GM12878 (cell line): ENCODE measurements around the gene ST7. TPM values are rescaled to one million over a fixed set of nuclear protein-coding genes. Genes with fewer than 3 reads are reported as not detected.

Experiments used
- ATF7 ChIP-seq: fragments of 450-650 bp; IDR thresholded peaks from 2 replicates; pipeline ENCODE4 v1.6.1; 2016; ENCODE audit warnings: low read depth, mild to moderate bottlenecking
- BACH1 ChIP-seq: fragments of 450-650 bp; IDR thresholded peaks from 2 replicates; pipeline ENCODE4 v1.6.1; 2017; ENCODE audit warnings: mild to moderate bottlenecking, borderline replicate concordance
- BHLHE40 ChIP-seq, 2 experiments: fragments of 450-650 bp in 1 of 2; IDR thresholded peaks; 2 replicates each; pipeline ENCODE4 v1.6.1; 2011 to 2017; ENCODE audit warnings: low read depth in 2 of 2, borderline replicate concordance in 1 of 2, improper control_type of control experiment in 1 of 2, low read length in 1 of 2, mild to moderate bottlenecking in 1 of 2
- BMI1 ChIP-seq: fragments of 450-650 bp; IDR thresholded peaks from 2 replicates; pipeline ENCODE4 v1.6.1; 2016; ENCODE audit warnings: mild to moderate bottlenecking, moderate library complexity, borderline replicate concordance
- CREM ChIP-seq: IDR thresholded peaks from 2 replicates; pipeline ENCODE4 v1.6.1; 2014; ENCODE audit warnings: antibody characterized with exemption, low read depth
- DPF2 ChIP-seq: fragments of 450-650 bp; IDR thresholded peaks from 2 replicates; pipeline ENCODE4 v1.6.1; 2017; ENCODE audit warnings: mild to moderate bottlenecking
- GATAD2B ChIP-seq: fragments of 450-650 bp; conservative IDR thresholded peaks from 2 replicates; pipeline ENCODE4 v1.6.1; 2017; ENCODE audit warnings: low read depth, mild to moderate bottlenecking, moderate library complexity
- HDAC2 ChIP-seq: fragments of 200-600 bp; sonication (generic); IDR thresholded peaks from 2 replicates; pipeline ENCODE4 v1.6.1; 2017
- KAT2A ChIP-seq: conservative IDR thresholded peaks from 2 replicates; pipeline ENCODE4 v1.6.1; 2011; ENCODE audit warnings: low read depth, low read length; ENCODE audit not compliant: control insufficient read depth
- MTA3 ChIP-seq: IDR thresholded peaks from 2 replicates; pipeline ENCODE4 v1.6.1; 2012; ENCODE audit warnings: low read length, inconsistent platforms, borderline replicate concordance
- NBN ChIP-seq: fragments of 450-650 bp; IDR thresholded peaks from 2 replicates; pipeline ENCODE4 v1.6.1; 2016
- PAX8 ChIP-seq: fragments of 450-650 bp; IDR thresholded peaks from 2 replicates; pipeline ENCODE4 v1.6.1; 2017; ENCODE audit warnings: mild to moderate bottlenecking, moderate library complexity
- RELB ChIP-seq: fragments of 450-650 bp; IDR thresholded peaks from 2 replicates; pipeline ENCODE4 v1.6.1; 2017; ENCODE audit warnings: low read depth, mild to moderate bottlenecking, moderate library complexity
- SMAD1 ChIP-seq: fragments of 450-650 bp; IDR thresholded peaks from 2 replicates; pipeline ENCODE4 v1.6.1; 2018; ENCODE audit warnings: mild to moderate bottlenecking, low read depth; ENCODE audit not compliant: partially characterized antibody
- SP1 ChIP-seq: IDR thresholded peaks from one replicate; pipeline ENCODE4 v1.6.1; 2011; ENCODE audit warnings: low read depth, low read length
- STAT1 ChIP-seq: fragments of 450-650 bp; conservative IDR thresholded peaks from 2 replicates; pipeline ENCODE4 v1.6.1; 2014; ENCODE audit warnings: antibody characterized with exemption, mild to moderate bottlenecking
- STAT3 ChIP-seq: IDR thresholded peaks from 2 replicates; pipeline ENCODE4 v1.6.1; 2011; ENCODE audit warnings: low read depth, low read length, improper control_type of control experiment
- TARDBP ChIP-seq: IDR thresholded peaks from 2 replicates; pipeline ENCODE4 v1.6.1; 2016; ENCODE audit warnings: borderline replicate concordance
- ZBTB40 ChIP-seq: fragments of 450-650 bp; IDR thresholded peaks from 2 replicates; pipeline ENCODE4 v1.6.1; 2016; ENCODE audit warnings: mild to moderate bottlenecking, moderate library complexity, borderline replicate concordance
- ZNF207 ChIP-seq: fragments of 450-650 bp; IDR thresholded peaks from 2 replicates; pipeline ENCODE4 v1.6.1; 2014; ENCODE audit warnings: antibody characterized with exemption, mild to moderate bottlenecking, borderline replicate concordance
- polyA plus RNA-seq, 11 experiments: library from polyadenylated mRNA; depleted of rRNA in 4 of 11; unstranded in 6 of 11; stranded (reverse) in 5 of 11; fragments of >200 nt; fragmentation: Nextera tagmentation in 4 of 11; fragmentation: Illumina TruSeq in 1 of 11; extraction: Ambion mirVana in 4 of 11; extraction: Trizol in 1 of 11; gene quantifications; 1 replicate in 1 of 11; 2 replicates in 10 of 11; pipeline versions ENCODE4 v1.2.1 to v1.2.3, GENCODE V29; 2011 to 2016; ENCODE audit warnings: inconsistent platforms in 2 of 11, missing spikeins in 2 of 11, low read depth in 1 of 11
- total RNA-seq, 4 experiments: library from RNA; depleted of rRNA in 3 of 4; stranded (reverse); fragments of >200 nt in 3 of 4; fragmentation: Illumina TruSeq in 1 of 4; extraction: Trizol in 1 of 4; gene quantifications; 2 replicates each; pipeline versions ENCODE4 v1.2.1 to v1.2.3, GENCODE V29; 2013 to 2021
- TF ChIP-seq, protein P1 (sequence below): IDR thresholded peaks from 2 replicates; pipeline ENCODE4 v1.6.1; 2012; ENCODE audit warnings: mild to moderate bottlenecking, low read depth, low read length

The ST7 gene
- total and polyA plus RNA-seq, 10 of the 15 experiments (the other 5 are each of a cell fraction or from before 2014, with no cell fraction given): 27.7 to 76.4 (median 53.6) TPM

DNA sequence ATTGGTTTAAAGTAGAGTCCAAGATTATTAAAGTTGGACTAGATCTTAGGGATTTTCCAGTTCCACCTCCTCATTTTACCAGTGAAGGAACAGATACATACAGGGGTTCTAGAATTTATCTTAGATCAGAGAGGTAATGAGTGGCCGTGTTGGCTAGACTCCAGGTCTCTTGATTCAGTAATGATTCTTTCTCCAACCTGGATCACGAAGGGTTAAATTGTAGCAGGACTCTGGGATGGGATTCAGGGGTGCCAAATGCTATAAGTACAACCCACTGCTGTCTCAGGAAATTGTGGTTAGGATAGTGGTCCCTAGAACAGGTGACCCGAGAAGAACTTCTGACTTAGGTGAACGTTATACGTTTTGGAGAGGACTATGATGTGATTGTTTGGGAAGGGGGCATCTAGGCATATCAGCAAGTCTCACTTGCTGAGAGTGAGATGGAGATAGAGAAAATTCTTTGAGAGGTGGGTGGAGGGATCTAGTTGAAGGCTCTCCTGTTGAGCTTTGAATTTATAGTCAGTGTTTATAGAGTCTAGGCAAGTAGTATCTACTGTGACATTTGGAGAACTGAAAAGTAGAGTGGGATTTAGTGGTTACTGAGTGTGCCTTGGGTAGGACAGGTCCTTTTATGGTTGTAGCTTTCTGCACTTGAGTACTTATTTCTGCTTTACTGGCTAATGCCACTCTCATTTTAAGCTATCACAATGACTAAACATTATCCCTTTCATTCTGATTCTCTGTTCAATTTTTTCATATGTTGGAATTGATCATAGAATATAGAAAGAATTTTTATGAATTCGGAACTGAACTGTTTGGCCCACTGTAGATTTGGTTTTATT is 58.3 kb downstream of the ST7 start (continued):
- TF ChIP-seq STAT3 (no peak), ATF7 (peak; percentile 80; the same call in 1 of the 2 replicates), TARDBP (no peak), STAT1 (no peak), BHLHE40 (IDR thresholded peaks at IDR 0.05; ENCODE audit: borderline replicate concordance in 1 of 2, low read depth in 2 of 2, low read length in 1 of 2) (peak; percentile 83 to 89; a peak in 3 of 4 replicates), GATAD2B (no peak), ZBTB40 (no peak), PAX8 (no peak), BACH1 (peak; percentile 93; the same call in 1 of the 2 replicates), SP1 (peak; percentile 57), CREM (peak; percentile 92), ZNF207 (no peak), RELB (peak; percentile 89), BMI1 (peak; percentile 84), KAT2A (no peak), HDAC2 (no peak), DPF2 (peak; percentile 98), NBN (peak; percentile 85), MTA3 (peak; percentile 80), SMAD1 (no peak)
- TF ChIP-seq, protein P1, sequence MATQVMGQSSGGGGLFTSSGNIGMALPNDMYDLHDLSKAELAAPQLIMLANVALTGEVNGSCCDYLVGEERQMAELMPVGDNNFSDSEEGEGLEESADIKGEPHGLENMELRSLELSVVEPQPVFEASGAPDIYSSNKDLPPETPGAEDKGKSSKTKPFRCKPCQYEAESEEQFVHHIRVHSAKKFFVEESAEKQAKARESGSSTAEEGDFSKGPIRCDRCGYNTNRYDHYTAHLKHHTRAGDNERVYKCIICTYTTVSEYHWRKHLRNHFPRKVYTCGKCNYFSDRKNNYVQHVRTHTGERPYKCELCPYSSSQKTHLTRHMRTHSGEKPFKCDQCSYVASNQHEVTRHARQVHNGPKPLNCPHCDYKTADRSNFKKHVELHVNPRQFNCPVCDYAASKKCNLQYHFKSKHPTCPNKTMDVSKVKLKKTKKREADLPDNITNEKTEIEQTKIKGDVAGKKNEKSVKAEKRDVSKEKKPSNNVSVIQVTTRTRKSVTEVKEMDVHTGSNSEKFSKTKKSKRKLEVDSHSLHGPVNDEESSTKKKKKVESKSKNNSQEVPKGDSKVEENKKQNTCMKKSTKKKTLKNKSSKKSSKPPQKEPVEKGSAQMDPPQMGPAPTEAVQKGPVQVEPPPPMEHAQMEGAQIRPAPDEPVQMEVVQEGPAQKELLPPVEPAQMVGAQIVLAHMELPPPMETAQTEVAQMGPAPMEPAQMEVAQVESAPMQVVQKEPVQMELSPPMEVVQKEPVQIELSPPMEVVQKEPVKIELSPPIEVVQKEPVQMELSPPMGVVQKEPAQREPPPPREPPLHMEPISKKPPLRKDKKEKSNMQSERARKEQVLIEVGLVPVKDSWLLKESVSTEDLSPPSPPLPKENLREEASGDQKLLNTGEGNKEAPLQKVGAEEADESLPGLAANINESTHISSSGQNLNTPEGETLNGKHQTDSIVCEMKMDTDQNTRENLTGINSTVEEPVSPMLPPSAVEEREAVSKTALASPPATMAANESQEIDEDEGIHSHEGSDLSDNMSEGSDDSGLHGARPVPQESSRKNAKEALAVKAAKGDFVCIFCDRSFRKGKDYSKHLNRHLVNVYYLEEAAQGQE: no peak
